IPS-18a (cell line): Measurements from ENCODE around the gene TMEM258.

Experiments used
- H3K27ac ChIP-seq: one replicate; pipeline ENCODE4 v1.5.1; 2013; ENCODE audit warnings: low read length
- H3K27me3 ChIP-seq: one replicate; pipeline ENCODE4 v1.6.1; 2013; ENCODE audit warnings: mild to moderate bottlenecking, low read length; ENCODE audit not compliant: control insufficient read depth, insufficient read depth
- H3K36me3 ChIP-seq: one replicate; pipeline ENCODE4 v1.6.1; 2013; ENCODE audit warnings: low read depth, low read length; ENCODE audit not compliant: control insufficient read depth
- H3K4me1 ChIP-seq: one replicate; pipeline ENCODE4 v1.6.1; 2013; ENCODE audit warnings: low read depth, low read length; ENCODE audit not compliant: control insufficient read depth
- H3K4me3 ChIP-seq: one replicate; pipeline ENCODE4 v1.5.1; 2013; ENCODE audit warnings: low read length
- H3K9ac ChIP-seq: one replicate; pipeline ENCODE4 v1.6.1; 2013; ENCODE audit warnings: mild to moderate bottlenecking, low read length, moderate library complexity
- H3K9me3 ChIP-seq: one replicate; pipeline ENCODE4 v1.6.1; 2013; ENCODE audit warnings: low read depth, low read length; ENCODE audit not compliant: control insufficient read depth

Gene TMEM258

GRCh38 chr11:61771985-61772455 lies 20.4 kb downstream of the TMEM258 start:
- Histone ChIP-seq H3K27me3 (no peaks in the 10 kb centered on the region), H3K36me3 (no peaks in the 10 kb centered on the region), H3K4me1 (peaks cover 10% of the 10 kb centered on the region), H3K9ac (no peak overlapping the region), H3K4me3 (no peak overlapping the region), H3K27ac (no peak overlapping the region), H3K9me3 (no peaks in the 10 kb centered on the region)

GRCh38 chr11:61771195-61771894 lies 21.1 kb downstream of the TMEM258 start:
- H3K4me1 ChIP-seq: peaks cover 10% of the 10 kb centered on the region
- no peak overlapping the region for H3K4me3 ChIP-seq
- no peak overlapping the region for H3K9ac ChIP-seq

DNA sequence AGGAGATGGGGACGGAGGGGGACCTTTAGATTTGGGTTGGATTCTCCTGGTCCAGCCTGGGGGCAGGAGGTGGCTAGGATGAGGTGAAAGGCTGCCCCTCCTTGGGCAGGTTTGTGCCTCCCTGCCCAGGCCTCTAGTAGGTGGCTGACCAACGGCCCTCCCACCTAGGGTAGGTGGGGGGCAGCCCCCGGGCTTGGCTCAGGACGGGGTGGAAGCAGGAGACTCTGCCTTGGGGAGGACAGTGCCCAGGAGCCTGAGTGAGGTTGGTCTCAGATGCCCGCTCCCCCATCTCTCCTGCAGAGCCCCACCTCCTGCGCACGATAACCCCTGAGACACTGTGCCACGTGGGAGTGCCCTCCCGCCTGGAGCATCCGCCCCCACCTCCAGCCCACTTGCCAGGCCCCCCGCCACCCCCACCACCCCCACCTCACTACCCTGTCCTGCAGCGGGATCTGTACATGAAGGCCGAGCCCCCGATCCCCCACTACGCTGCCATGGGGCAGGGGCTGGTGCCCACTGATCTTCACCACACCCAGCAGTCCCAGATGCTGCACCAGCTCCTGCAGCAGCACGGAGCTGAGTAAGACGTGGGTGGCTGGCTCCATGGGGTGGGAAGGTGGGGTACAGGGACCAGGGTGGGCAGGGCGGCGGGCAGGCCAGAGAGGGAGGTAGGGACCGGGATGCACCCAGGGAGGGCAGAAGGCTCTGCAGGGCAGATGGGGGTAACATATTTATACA lies 22.3 kb downstream of the TMEM258 start:
- Histone ChIP-seq H3K4me3 (no peak overlapping the region), H3K36me3 (no peaks in the 10 kb centered on the region), H3K27me3 (no peaks in the 10 kb centered on the region), H3K4me1 (peaks cover 10% of the 10 kb centered on the region), H3K9me3 (no peaks in the 10 kb centered on the region), H3K27ac (no peak overlapping the region), H3K9ac (no peak overlapping the region)

More at GRCh38 chr11:61771195-61771894, 21.1 kb downstream of the TMEM258 start:
- H3K27ac ChIP-seq: no peak overlapping the region
- no peaks in the 10 kb centered on the region for H3K36me3 ChIP-seq
- no peaks in the 10 kb centered on the region for H3K27me3 ChIP-seq
- no peaks in the 10 kb centered on the region for H3K9me3 ChIP-seq

GRCh38 chr11:61769169-61769920 lies 23.1 kb downstream of the TMEM258 start:
- Histone ChIP-seq H3K9ac (no peak overlapping the region), H3K36me3 (no peaks in the 10 kb centered on the region), H3K27me3 (no peaks in the 10 kb centered on the region), H3K27ac (no peak overlapping the region), H3K9me3 (no peaks in the 10 kb centered on the region), H3K4me1 (peaks cover 10% of the 10 kb centered on the region), H3K4me3 (no peak overlapping the region)

DNA sequence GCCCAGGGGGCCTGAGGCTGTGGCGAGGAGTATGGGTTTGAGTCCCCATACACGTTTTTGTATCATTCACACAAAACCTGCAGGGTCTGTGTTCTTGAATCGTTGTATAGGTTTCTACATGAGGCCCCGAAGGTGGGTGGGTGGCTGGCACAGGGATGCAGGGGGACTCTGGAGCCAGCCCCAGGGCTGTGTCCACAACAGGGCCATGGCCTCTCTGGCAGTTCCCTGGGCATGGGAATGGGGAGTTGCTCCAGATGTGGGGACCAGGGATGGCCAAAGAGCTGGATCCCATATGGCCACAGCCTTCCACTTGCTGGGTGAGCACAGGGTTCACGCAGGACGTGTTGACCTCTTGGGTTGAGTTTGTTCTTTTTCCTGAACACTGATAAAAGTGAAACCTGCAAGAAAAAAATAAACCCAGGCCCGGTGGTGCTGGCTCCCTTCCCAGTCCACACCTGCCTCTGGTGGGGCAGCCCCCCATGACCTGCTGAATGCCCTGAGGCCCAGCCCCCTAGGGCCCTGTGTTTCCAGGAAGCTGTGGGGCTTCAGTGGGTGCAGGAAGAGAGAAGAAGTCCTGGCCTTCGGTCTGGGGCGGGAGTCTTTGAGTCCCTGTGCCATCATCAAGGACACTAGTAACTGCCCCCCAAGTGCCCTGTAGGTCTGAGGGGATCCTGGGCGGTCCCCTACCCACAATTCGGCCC lies 23.9 kb downstream of the TMEM258 start:
- H3K4me1 ChIP-seq: peaks cover 10% of the 10 kb centered on the region
- H3K36me3 ChIP-seq: no peaks in the 10 kb centered on the region
- H3K9me3 ChIP-seq: no peaks in the 10 kb centered on the region
- no peak overlapping the region for H3K9ac ChIP-seq
- no peak overlapping the region for H3K4me3 ChIP-seq
- H3K27me3 ChIP-seq: no peaks in the 10 kb centered on the region
- no peak overlapping the region for H3K27ac ChIP-seq

- Histone ChIP-seq H3K27me3 (no peaks in the 10 kb centered on the region), H3K36me3 (no peaks in the 10 kb centered on the region), H3K27ac (no peak overlapping the region), H3K9ac (no peak overlapping the region), H3K4me3 (no peak overlapping the region), H3K4me1 (peaks cover 3% of the 10 kb centered on the region), H3K9me3 (no peaks in the 10 kb centered on the region)
Measured at GRCh38 chr11:61766353-61766841, 26.0 kb downstream of the TMEM258 start.

- Histone ChIP-seq H3K36me3 (no peaks in the 10 kb centered on the region), H3K4me1 (peaks cover 3% of the 10 kb centered on the region)
Measured at GRCh38 chr11:61765550-61766253, 26.7 kb downstream of the TMEM258 start.

GRCh38 chr11:61764606-61765260 lies 27.7 kb downstream of the TMEM258 start:
- Histone ChIP-seq H3K4me3 (no peak overlapping the region), H3K36me3 (no peaks in the 10 kb centered on the region), H3K9me3 (no peaks in the 10 kb centered on the region), H3K9ac (no peak overlapping the region), H3K27me3 (no peaks in the 10 kb centered on the region), H3K4me1 (peaks cover 3% of the 10 kb centered on the region), H3K27ac (no peak overlapping the region)

More at GRCh38 chr11:61765550-61766253, 26.7 kb downstream of the TMEM258 start:
- H3K27ac ChIP-seq: no peak overlapping the region
- no peaks in the 10 kb centered on the region for H3K27me3 ChIP-seq
- H3K9me3 ChIP-seq: no peaks in the 10 kb centered on the region
- H3K4me3 ChIP-seq: no peak overlapping the region
- H3K9ac ChIP-seq: no peak overlapping the region

GRCh38 chr11:61763930-61764605 lies 28.3 kb downstream of the TMEM258 start:
- Histone ChIP-seq H3K9ac (no peak overlapping the region), H3K36me3 (no peaks in the 10 kb centered on the region), H3K4me1 (peaks cover 3% of the 10 kb centered on the region), H3K4me3 (no peak overlapping the region), H3K27me3 (no peaks in the 10 kb centered on the region), H3K27ac (no peak overlapping the region), H3K9me3 (no peaks in the 10 kb centered on the region)

- Histone ChIP-seq H3K36me3 (no peaks in the 10 kb centered on the region), H3K27me3 (no peaks in the 10 kb centered on the region), H3K9ac (no peak overlapping the region), H3K27ac (no peak overlapping the region), H3K4me1 (peaks cover 3% of the 10 kb centered on the region), H3K4me3 (no peak overlapping the region), H3K9me3 (no peaks in the 10 kb centered on the region)
Measured at GRCh38 chr11:61762798-61763197, 29.6 kb downstream of the TMEM258 start.
